ENCODE results near the gene TSC22D4. TPM values are rescaled to one million over a fixed set of nuclear protein-coding genes. Genes with fewer than 3 reads are reported as not detected.

The TSC22D4 gene
- total RNA-seq, 1 donor from 2014 or later: 42.9 TPM

DNA sequence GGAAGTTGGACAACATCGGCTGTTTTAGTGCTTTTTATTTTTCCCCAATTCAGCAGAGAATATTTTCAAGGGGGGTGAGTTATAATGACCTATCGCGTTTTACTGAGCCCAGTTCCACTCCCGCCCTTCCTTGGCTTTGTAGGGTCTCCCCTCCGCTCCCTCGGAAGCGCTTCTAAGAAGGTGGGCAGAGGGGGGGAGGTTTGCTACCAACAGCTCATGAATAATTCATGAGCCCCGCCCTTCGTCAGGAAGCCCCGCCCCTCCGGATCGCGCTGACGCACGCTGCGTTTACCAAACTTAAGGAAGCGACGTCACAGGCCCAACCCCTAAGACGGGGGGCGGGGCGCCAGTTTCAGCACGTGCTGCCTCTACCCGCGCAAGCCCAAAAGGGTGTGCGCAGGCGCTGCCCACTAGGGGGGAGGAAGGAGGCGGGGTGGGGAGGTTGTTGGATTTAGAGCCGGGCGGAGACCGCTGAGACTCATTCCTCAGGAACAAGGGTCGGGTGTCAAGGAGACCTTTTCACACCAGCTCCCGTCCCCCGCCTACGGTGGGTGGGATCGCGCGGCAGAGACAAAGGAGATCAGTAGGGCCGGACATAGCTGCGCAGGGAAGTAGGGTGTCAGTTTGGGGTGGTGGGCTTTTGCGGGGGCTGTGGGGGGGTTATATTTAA is 49.9 kb downstream of the TSC22D4 start:
- peak; percentile 100 for DNase-seq (ENCODE audit: low spot score)

DNA sequence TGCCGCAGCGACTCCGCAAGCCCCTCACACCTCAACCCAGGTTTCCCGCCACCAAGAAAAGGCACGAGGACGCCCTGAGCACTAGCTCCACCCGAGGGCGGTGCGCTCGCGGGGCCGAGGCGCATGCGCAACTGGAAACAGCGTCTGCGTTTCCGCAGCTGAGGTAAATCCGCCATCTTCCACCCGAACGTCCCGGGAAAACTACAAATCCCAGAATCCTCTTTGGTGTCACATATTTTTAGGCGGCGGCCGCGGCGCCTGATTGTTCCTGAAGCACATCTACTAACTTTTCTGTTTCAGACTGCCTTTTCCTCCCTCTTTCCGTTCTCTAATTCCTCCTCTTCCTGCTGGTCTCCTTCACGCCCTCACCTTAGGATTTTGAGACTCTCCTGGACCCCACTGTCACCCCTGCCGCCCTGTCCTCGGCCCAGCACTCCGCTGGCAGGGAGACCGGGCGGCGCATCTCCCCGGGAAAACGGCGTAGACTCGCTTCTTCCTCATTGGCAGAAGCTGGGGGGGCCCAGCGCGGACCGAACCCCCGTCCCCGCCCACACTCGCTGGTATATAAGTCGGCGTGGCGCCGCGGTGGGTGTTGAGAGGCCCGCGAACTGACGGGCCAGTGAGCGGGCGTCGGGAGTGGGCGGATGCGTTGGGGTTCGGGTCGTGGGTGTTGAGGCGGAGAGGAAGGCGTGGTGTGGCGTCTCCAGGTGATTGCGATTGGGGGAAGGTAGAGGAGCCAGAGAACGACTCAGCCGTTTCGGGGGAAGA is 50.6 kb downstream of the TSC22D4 start, which contains the start of gene ZCWPW1:
ZCWPW1 (minus strand) TSS at position 505 of the 768 bp plus-strand sequence. CDS start 8,054 bp downstream, outside the sequence.
- DNase-seq (ENCODE audit: low spot score): peak; percentile 97

DNA sequence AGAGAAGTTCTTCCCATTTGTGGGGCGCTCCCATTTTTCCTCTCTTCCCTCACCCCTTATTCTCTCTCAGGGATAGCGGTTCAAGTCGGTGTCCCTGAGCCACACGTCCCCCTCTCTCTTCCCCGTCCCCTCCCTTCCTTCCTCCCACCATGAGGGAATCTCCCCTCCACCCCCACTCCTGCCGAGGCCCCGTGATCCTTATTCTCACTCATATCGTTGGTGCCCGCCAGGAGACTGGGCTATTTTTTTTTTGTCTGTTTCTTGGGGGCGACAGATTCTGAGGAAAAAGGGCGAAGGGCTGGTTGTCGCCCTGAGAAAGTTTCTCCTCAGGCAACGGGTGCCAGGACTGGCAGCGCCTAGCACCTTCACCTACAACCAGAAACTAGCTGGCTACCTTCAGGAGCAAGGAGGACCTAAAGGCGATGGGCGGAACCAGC is 51.2 kb downstream of the TSC22D4 start:
- DNase-seq (ENCODE audit: low spot score): no peak

- no peak for DNase-seq (ENCODE audit: low spot score)
These were observed 52.5 kb downstream of the TSC22D4 start for GRCh38 chr7:100426516-100426915.

DNA sequence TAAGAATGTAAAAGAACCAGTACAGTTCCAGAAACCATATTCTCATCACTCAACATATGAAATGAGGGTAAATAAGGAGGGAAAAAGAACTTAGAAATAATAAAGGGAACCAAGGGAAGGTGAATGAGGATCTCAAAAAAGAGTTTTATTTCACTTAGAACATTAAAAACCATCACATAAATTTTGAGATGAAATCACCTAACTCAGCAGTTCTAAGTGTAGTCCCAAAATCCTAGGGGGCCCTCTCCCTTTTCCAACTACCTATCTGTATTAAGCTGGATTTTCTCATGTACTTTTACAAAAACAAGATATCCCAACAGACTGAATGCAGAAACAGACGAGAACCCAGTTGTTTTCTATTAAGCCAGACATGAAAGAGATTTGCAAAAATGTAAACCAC is 53.7 kb downstream of the TSC22D4 start:
- DNase-seq (ENCODE audit: low spot score): no peak

GRCh38 chr7:100423315-100423714 is 55.7 kb downstream of the TSC22D4 start:
- no peak for DNase-seq (ENCODE audit: low spot score)

GRCh38 chr7:100419660-100420226 is 59.3 kb downstream of the TSC22D4 start:
- no peak for DNase-seq (ENCODE audit: low spot score)

- DNase-seq (ENCODE audit: low spot score): no peak
These were observed 59.9 kb downstream of the TSC22D4 start for GRCh38 chr7:100418930-100419659.

Other genes with a start within 250 kb of the TSC22D4 start
- gene SPDYE3, start 171.5 kb downstream of the TSC22D4 start, total RNA-seq: not detected
- gene PILRB, start 121.1 kb downstream of the TSC22D4 start, total RNA-seq: 94.1 TPM
- gene PILRA, start 105.7 kb downstream of the TSC22D4 start, total RNA-seq: 21.6 TPM
- 4.3 TPM for gene ZCWPW1, start 50.5 kb downstream of the TSC22D4 start, total RNA-seq
- gene MEPCE, start 49.4 kb downstream of the TSC22D4 start, total RNA-seq: 33.7 TPM
- 32.4 TPM for gene PPP1R35, start 42.7 kb downstream of the TSC22D4 start, total RNA-seq
- not detected for gene SPACDR, start 15.0 kb downstream of the TSC22D4 start, total RNA-seq
- gene NYAP1, start 4.7 kb upstream of the TSC22D4 start, total RNA-seq: 0.68 TPM
- 28.0 TPM for gene AGFG2, start 60.0 kb upstream of the TSC22D4 start, total RNA-seq
- gene SAP25, start 94.7 kb upstream of the TSC22D4 start, total RNA-seq: 2.8 TPM
- 52.4 TPM for gene LRCH4, start 106.9 kb upstream of the TSC22D4 start, total RNA-seq
- gene FBXO24, start 107.1 kb upstream of the TSC22D4 start, total RNA-seq: 0.29 TPM
- gene PCOLCE, start 123.1 kb upstream of the TSC22D4 start, total RNA-seq: 76.4 TPM
- gene MOSPD3, start 133.3 kb upstream of the TSC22D4 start, total RNA-seq: 18.0 TPM
- 2.2 TPM for gene TFR2, start 162.3 kb upstream of the TSC22D4 start, total RNA-seq
- not detected for gene ACTL6B, start 177.2 kb upstream of the TSC22D4 start, total RNA-seq
- 225 TPM for gene GNB2, start 194.5 kb upstream of the TSC22D4 start, total RNA-seq
- gene GIGYF1, start 215.0 kb upstream of the TSC22D4 start, total RNA-seq: 44.9 TPM
- 28.0 TPM for gene POP7, start 226.9 kb upstream of the TSC22D4 start, total RNA-seq
- 0.68 TPM for gene EPO, start 241.3 kb upstream of the TSC22D4 start, total RNA-seq

All from ureter (tissue), 1 donor.